ENCODE measurements around the gene CACNA2D4.

DNA sequence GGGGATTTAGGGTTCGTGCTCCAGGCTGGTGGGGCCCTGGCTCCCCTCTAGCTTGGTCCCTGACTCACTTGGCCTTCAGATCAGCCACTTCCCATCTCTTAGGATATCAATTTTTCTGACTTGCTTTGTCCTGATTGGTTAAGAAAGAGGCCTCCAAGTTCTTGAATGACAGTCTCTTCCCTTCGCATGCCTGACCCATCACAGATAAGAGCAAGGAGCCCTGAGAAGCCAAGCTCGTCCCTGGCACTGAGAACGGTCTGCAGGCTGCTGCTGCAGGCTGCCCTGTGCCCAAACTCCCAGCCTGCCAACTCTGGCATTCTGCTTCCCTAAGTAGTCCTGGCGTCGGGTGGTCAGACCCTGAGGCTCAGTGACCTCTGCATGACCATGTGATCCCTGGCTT is 98.9 kb downstream of the CACNA2D4 start:
- TF ChIP-seq, protein P1, sequence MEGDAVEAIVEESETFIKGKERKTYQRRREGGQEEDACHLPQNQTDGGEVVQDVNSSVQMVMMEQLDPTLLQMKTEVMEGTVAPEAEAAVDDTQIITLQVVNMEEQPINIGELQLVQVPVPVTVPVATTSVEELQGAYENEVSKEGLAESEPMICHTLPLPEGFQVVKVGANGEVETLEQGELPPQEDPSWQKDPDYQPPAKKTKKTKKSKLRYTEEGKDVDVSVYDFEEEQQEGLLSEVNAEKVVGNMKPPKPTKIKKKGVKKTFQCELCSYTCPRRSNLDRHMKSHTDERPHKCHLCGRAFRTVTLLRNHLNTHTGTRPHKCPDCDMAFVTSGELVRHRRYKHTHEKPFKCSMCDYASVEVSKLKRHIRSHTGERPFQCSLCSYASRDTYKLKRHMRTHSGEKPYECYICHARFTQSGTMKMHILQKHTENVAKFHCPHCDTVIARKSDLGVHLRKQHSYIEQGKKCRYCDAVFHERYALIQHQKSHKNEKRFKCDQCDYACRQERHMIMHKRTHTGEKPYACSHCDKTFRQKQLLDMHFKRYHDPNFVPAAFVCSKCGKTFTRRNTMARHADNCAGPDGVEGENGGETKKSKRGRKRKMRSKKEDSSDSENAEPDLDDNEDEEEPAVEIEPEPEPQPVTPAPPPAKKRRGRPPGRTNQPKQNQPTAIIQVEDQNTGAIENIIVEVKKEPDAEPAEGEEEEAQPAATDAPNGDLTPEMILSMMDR (IDR thresholded peaks at IDR 0.05 in 4 of 5, conservative IDR thresholded peaks at IDR 0.05 in 1 of 5) = no peak
- TF ChIP-seq POLR2A (IDR thresholded peaks at IDR 0.05) = no peak
